ENCODE results near the gene WBP1.

DNA sequence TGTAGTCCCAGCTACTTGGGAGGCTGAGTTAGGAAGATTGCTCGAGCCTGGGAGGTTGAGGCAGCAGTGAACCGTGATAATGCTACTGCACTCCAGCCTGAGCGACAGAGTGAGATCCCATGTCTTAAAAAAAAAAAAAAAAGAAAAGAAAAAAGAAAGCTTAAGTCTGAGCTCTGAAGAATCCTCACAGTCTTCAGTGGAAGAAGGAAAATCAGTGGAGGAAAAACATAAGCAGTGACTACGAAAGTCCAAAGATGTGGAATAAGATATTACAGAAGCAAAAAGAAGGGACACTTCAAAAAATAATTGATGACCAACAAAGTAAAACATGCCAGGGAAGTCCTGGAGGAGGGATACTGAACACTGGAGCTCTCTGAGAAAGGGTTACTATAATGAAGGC is 52.0 kb downstream of the WBP1 start:
- TF ChIP-seq, protein P1, sequence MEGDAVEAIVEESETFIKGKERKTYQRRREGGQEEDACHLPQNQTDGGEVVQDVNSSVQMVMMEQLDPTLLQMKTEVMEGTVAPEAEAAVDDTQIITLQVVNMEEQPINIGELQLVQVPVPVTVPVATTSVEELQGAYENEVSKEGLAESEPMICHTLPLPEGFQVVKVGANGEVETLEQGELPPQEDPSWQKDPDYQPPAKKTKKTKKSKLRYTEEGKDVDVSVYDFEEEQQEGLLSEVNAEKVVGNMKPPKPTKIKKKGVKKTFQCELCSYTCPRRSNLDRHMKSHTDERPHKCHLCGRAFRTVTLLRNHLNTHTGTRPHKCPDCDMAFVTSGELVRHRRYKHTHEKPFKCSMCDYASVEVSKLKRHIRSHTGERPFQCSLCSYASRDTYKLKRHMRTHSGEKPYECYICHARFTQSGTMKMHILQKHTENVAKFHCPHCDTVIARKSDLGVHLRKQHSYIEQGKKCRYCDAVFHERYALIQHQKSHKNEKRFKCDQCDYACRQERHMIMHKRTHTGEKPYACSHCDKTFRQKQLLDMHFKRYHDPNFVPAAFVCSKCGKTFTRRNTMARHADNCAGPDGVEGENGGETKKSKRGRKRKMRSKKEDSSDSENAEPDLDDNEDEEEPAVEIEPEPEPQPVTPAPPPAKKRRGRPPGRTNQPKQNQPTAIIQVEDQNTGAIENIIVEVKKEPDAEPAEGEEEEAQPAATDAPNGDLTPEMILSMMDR (IDR thresholded peaks at IDR 0.05) = no peak
- TF ChIP-seq PHF8 (IDR thresholded peaks at IDR 0.05; ENCODE audit: borderline replicate concordance, low read depth) = no peak
- no peak for TF ChIP-seq RAD21 (conservative IDR thresholded peaks at IDR 0.05 in 1 of 2, IDR thresholded peaks at IDR 0.05 in 1 of 2)
- no peak for TF ChIP-seq CBX8 (IDR thresholded peaks at IDR 0.05)
- TF ChIP-seq, protein P2, sequence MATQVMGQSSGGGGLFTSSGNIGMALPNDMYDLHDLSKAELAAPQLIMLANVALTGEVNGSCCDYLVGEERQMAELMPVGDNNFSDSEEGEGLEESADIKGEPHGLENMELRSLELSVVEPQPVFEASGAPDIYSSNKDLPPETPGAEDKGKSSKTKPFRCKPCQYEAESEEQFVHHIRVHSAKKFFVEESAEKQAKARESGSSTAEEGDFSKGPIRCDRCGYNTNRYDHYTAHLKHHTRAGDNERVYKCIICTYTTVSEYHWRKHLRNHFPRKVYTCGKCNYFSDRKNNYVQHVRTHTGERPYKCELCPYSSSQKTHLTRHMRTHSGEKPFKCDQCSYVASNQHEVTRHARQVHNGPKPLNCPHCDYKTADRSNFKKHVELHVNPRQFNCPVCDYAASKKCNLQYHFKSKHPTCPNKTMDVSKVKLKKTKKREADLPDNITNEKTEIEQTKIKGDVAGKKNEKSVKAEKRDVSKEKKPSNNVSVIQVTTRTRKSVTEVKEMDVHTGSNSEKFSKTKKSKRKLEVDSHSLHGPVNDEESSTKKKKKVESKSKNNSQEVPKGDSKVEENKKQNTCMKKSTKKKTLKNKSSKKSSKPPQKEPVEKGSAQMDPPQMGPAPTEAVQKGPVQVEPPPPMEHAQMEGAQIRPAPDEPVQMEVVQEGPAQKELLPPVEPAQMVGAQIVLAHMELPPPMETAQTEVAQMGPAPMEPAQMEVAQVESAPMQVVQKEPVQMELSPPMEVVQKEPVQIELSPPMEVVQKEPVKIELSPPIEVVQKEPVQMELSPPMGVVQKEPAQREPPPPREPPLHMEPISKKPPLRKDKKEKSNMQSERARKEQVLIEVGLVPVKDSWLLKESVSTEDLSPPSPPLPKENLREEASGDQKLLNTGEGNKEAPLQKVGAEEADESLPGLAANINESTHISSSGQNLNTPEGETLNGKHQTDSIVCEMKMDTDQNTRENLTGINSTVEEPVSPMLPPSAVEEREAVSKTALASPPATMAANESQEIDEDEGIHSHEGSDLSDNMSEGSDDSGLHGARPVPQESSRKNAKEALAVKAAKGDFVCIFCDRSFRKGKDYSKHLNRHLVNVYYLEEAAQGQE (IDR thresholded peaks at IDR 0.05) = no peak
